Keratinocyte (primary cell): ENCODE data around the gene CAST.

ENCODE experiments used
- EZH2 ChIP-seq: IDR thresholded peaks from one replicate; pipeline ENCODE4 v1.6.1; 2012; ENCODE audit warnings: inconsistent platforms, mild to moderate bottlenecking, low read length, moderate library complexity
- TF ChIP-seq, protein P1 (sequence below), 3 experiments: IDR thresholded peaks in 1 of 3; conservative IDR thresholded peaks in 1 of 3; optimal IDR thresholded peaks in 1 of 3; 2 replicates in 2 of 3; 3 replicates in 1 of 3; pipeline versions ENCODE3 to v1.5.1; 2011; ENCODE audit warnings: low read length in 3 of 3, mild to moderate bottlenecking in 3 of 3, moderate library complexity in 2 of 3, control low read depth in 1 of 3, inconsistent platforms in 1 of 3; ENCODE audit not compliant: insufficient read depth in 2 of 3; ENCODE audit errors: extremely low read depth in 1 of 3

DNA sequence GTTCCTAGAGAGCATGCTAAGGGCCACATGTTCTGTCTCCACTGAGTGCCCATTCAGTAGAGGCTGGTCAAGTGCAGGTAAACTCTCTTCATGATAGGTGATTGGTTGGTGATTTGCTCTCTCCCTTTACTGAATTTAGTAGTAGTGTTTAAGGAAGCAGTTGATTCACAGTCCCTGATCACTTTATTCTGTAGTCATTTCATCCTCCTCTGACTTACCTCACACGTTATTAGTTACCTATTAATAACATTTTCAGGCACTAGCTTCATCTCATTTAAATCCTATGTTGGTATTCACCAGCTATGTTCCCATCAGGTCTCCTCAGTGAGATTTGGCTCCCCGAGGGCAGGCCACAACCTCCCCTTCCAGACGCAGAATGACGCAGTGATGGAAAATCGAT is 93.7 kb downstream of the CAST start:
- TF ChIP-seq, protein P1, sequence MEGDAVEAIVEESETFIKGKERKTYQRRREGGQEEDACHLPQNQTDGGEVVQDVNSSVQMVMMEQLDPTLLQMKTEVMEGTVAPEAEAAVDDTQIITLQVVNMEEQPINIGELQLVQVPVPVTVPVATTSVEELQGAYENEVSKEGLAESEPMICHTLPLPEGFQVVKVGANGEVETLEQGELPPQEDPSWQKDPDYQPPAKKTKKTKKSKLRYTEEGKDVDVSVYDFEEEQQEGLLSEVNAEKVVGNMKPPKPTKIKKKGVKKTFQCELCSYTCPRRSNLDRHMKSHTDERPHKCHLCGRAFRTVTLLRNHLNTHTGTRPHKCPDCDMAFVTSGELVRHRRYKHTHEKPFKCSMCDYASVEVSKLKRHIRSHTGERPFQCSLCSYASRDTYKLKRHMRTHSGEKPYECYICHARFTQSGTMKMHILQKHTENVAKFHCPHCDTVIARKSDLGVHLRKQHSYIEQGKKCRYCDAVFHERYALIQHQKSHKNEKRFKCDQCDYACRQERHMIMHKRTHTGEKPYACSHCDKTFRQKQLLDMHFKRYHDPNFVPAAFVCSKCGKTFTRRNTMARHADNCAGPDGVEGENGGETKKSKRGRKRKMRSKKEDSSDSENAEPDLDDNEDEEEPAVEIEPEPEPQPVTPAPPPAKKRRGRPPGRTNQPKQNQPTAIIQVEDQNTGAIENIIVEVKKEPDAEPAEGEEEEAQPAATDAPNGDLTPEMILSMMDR (optimal IDR thresholded peaks at IDR 0.05 in 1 of 3, IDR thresholded peaks at IDR 0.05 in 1 of 3, conservative IDR thresholded peaks at IDR 0.05 in 1 of 3; ENCODE audit: extremely low read depth in 1 of 3, insufficient read depth in 2 of 3, low read length in 3 of 3) = no peak
- TF ChIP-seq EZH2 = no peak
